HEK293 (cell line): Measurements from ENCODE around the gene COL25A1.
A peak's percentile ranks its signal among the peaks of the same experiment; 100 is the strongest.

Source experiments
- CTCF ChIA-PET: fragments of 350-600 bp; formaldehyde crosslinking; extraction: SDS; loops from one replicate; lab custom pipeline; 2021; ENCODE audit warnings: antibody characterized with exemption; lab: Yijun Ruan, JAX
- POLR2A ChIA-PET: fragments of 300-600 bp; formaldehyde crosslinking; extraction: SDS; loops from one replicate; lab custom pipeline; 2020; ENCODE audit warnings: antibody characterized with exemption, inconsistent platforms; lab: Yijun Ruan, JAX
- H3K27ac ChIP-seq: fragments of 200-500 bp; sonication (Bioruptor generic); 2 replicates; pipeline ENCODE4 v1.5.1; 2014; ENCODE audit warnings: low read depth, low read length, control low read depth, inconsistent platforms; ENCODE audit errors: extremely low read depth
- H3K36me3 ChIP-seq, 2 experiments: fragments of 200-500 bp in 1 of 2; sonication (Bioruptor generic) in 1 of 2; 1 replicate in 1 of 2; 2 replicates in 1 of 2; pipeline ENCODE4 v1.5.1; 2014 to 2017; ENCODE audit warnings: inconsistent platforms in 2 of 2, low read length in 2 of 2; ENCODE audit not compliant: control insufficient read depth in 2 of 2, insufficient read depth in 1 of 2
- H3K4me1 ChIP-seq: fragments of 200-500 bp; sonication (Bioruptor generic); 2 replicates; pipeline ENCODE4 v1.5.1; 2014; ENCODE audit warnings: mild to moderate bottlenecking, low read length, inconsistent platforms; ENCODE audit not compliant: control insufficient read depth, insufficient read depth
- H3K4me3 ChIP-seq: 2 replicates; pipeline ENCODE4 v1.5.1; 2011; ENCODE audit warnings: low read depth, mild to moderate bottlenecking, control low read depth, low read length, moderate library complexity
- H3K9me3 ChIP-seq: fragments of 200-500 bp; sonication (Bioruptor generic); 2 replicates; pipeline ENCODE4 v1.5.1; 2014; ENCODE audit warnings: low read depth, low read length, inconsistent platforms; ENCODE audit not compliant: control insufficient read depth, insufficient read depth
- MEIS1 ChIP-seq: sonication (generic); formaldehyde crosslinking; IDR thresholded peaks from 2 replicates; pipeline ENCODE4 v1.8.1; 2022; ENCODE audit warnings: missing genetic modification reagents, mild to moderate bottlenecking, borderline replicate concordance
- ZBTB8A ChIP-seq: fragments of 450-650 bp; formaldehyde crosslinking; IDR thresholded peaks from 2 replicates; pipeline ENCODE4 v1.5.1; 2016; ENCODE audit warnings: missing biosample characterization, missing genetic modification characterization
- ZNF114 ChIP-seq: fragments of 450-650 bp; formaldehyde crosslinking; IDR thresholded peaks from 2 replicates; pipeline ENCODE4 v1.5.0; 2017; ENCODE audit warnings: missing biosample characterization, missing genetic modification characterization
- ZNF221 ChIP-seq: fragments of 450-650 bp; formaldehyde crosslinking; IDR thresholded peaks from 2 replicates; pipeline ENCODE4 v1.5.1; 2017; ENCODE audit warnings: missing biosample characterization, missing genetic modification characterization, borderline replicate concordance
- ZNF248 ChIP-seq: fragments of 450-650 bp; formaldehyde crosslinking; IDR thresholded peaks from 2 replicates; pipeline ENCODE4 v1.5.1; 2017; ENCODE audit warnings: missing biosample characterization, missing genetic modification characterization
- ZNF548 ChIP-seq: fragments of 450-650 bp; formaldehyde crosslinking; IDR thresholded peaks from 2 replicates; pipeline ENCODE4 v1.5.1; 2016; ENCODE audit warnings: missing biosample characterization, missing genetic modification characterization
- ZNF571 ChIP-seq: fragments of 450-650 bp; formaldehyde crosslinking; IDR thresholded peaks from 2 replicates; pipeline ENCODE4 v1.5.0; 2017; ENCODE audit warnings: missing biosample characterization, missing genetic modification characterization
- TF ChIP-seq, protein P1 (sequence below): fragments of 450-650 bp; formaldehyde crosslinking; IDR thresholded peaks from 2 replicates; pipeline ENCODE4 v1.5.1; 2016; ENCODE audit warnings: missing biosample characterization, missing genetic modification characterization
- TF ChIP-seq, protein P2 (sequence below): fragments of 450-650 bp; formaldehyde crosslinking; conservative IDR thresholded peaks from 2 replicates; pipeline ENCODE4 v1.5.1; 2016; ENCODE audit warnings: low read depth, missing biosample characterization, missing genetic modification characterization
- TF ChIP-seq, protein P3 (sequence below): fragments of 450-650 bp; formaldehyde crosslinking; IDR thresholded peaks from 2 replicates; pipeline ENCODE4; 2016; ENCODE audit warnings: missing biosample characterization, missing genetic modification characterization
- TF ChIP-seq, protein P4 (sequence below): fragments of 450-650 bp; formaldehyde crosslinking; IDR thresholded peaks from 2 replicates; pipeline ENCODE4 v1.5.1; 2016; ENCODE audit warnings: missing biosample characterization, missing genetic modification characterization
- TF ChIP-seq, protein P5 (sequence below): fragments of 450-650 bp; formaldehyde crosslinking; IDR thresholded peaks from 2 replicates; pipeline ENCODE4 v1.5.1; 2016; ENCODE audit warnings: missing biosample characterization, missing genetic modification characterization
- TF ChIP-seq, protein P6 (sequence below): fragments of 450-650 bp; formaldehyde crosslinking; IDR thresholded peaks from 2 replicates; pipeline ENCODE4 v1.5.1; 2016; ENCODE audit warnings: missing biosample characterization, missing genetic modification characterization

The COL25A1 gene

DNA sequence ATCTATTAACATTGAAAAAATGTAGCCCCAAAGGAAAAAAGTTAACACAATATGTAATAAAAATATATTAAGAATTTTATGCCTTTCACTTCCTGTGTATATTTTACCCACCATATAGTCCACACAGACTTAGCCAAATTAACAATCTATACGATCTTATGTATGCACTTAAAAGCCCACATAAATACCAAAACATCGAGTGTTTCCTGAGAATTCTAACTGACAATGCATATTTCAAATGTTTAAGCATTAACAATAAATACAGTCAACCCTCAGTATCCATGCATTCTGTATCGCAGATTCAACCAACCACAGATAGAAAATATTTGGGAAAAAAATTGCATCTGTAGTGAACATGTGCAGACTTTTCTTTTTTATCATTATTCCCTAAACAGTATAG lies 226.8 kb downstream of the COL25A1 start:
- Histone ChIP-seq H3K4me1 (no peaks in the 10 kb centered on the region), H3K27ac (no peak overlapping the region), H3K36me3 (no peaks in the 10 kb centered on the region), H3K4me3 (no peak overlapping the region), H3K9me3 (no peaks in the 10 kb centered on the region)
- CTCF ChIA-PET: interaction anchor here (1.0 kb wide), 1 partner anchor 243 kb away, joined by 3 read pairs; no protein-coding TSS in a partner anchor
- POLR2A ChIA-PET: no interaction called here
- TF ChIP-seq, protein P1, sequence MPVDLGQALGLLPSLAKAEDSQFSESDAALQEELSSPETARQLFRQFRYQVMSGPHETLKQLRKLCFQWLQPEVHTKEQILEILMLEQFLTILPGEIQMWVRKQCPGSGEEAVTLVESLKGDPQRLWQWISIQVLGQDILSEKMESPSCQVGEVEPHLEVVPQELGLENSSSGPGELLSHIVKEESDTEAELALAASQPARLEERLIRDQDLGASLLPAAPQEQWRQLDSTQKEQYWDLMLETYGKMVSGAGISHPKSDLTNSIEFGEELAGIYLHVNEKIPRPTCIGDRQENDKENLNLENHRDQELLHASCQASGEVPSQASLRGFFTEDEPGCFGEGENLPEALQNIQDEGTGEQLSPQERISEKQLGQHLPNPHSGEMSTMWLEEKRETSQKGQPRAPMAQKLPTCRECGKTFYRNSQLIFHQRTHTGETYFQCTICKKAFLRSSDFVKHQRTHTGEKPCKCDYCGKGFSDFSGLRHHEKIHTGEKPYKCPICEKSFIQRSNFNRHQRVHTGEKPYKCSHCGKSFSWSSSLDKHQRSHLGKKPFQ: no peak
- TF ChIP-seq, protein P2, sequence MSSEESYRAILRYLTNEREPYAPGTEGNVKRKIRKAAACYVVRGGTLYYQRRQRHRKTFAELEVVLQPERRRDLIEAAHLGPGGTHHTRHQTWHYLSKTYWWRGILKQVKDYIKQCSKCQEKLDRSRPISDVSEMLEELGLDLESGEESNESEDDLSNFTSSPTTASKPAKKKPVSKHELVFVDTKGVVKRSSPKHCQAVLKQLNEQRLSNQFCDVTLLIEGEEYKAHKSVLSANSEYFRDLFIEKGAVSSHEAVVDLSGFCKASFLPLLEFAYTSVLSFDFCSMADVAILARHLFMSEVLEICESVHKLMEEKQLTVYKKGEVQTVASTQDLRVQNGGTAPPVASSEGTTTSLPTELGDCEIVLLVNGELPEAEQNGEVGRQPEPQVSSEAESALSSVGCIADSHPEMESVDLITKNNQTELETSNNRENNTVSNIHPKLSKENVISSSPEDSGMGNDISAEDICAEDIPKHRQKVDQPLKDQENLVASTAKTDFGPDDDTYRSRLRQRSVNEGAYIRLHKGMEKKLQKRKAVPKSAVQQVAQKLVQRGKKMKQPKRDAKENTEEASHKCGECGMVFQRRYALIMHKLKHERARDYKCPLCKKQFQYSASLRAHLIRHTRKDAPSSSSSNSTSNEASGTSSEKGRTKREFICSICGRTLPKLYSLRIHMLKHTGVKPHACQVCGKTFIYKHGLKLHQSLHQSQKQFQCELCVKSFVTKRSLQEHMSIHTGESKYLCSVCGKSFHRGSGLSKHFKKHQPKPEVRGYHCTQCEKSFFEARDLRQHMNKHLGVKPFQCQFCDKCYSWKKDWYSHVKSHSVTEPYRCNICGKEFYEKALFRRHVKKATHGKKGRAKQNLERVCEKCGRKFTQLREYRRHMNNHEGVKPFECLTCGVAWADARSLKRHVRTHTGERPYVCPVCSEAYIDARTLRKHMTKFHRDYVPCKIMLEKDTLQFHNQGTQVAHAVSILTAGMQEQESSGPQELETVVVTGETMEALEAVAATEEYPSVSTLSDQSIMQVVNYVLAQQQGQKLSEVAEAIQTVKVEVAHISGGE (tag by site-specific recombination): no peak
- TF ChIP-seq ZNF114 (tag by site-specific recombination): no peak
- no peak for TF ChIP-seq ZNF248 (tag by site-specific recombination)
- no peak for TF ChIP-seq ZNF548 (tag by site-specific recombination)
- no peak for TF ChIP-seq ZNF221 (tag by site-specific recombination)
- TF ChIP-seq MEIS1 (CRISPR knock-in tag): no peak
- TF ChIP-seq, protein P3, sequence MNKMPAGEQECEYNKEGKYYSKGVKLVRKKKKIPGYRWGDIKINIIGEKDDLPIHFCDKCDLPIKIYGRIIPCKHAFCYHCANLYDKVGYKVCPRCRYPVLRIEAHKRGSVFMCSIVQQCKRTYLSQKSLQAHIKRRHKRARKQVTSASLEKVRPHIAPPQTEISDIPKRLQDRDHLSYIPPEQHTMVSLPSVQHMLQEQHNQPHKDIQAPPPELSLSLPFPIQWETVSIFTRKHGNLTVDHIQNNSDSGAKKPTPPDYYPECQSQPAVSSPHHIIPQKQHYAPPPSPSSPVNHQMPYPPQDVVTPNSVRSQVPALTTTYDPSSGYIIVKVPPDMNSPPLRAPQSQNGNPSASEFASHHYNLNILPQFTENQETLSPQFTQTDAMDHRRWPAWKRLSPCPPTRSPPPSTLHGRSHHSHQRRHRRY (tag by site-specific recombination): no peak

DNA sequence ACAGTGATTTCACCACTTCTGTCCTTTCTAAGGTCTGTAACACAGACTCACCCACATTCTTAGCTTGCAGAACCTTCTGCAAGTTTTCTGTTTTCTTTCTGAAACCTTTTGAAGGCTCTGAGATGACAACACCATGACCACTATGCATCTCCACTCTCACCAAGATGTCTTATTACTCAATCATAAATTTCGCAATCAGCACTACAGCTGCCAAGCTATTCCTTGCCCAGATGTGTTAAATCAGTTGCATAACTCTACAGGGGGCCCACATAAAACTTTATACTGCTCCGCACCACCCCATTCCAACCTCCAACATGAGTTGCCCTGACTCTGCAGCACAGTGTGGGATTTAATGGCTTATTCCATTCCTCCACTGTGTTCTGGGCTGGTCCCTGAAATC lies 229.9 kb downstream of the COL25A1 start:
- Histone ChIP-seq H3K4me1 (no peaks in the 10 kb centered on the region), H3K27ac (no peak overlapping the region), H3K9me3 (no peaks in the 10 kb centered on the region), H3K4me3 (no peak overlapping the region), H3K36me3 (no peaks in the 10 kb centered on the region)
- ChIA-PET CTCF (interaction anchor here (0.7 kb wide), 1 partner anchor 169 kb away, joined by 3 read pairs; no protein-coding TSS in a partner anchor), POLR2A (no interaction called here)
- TF ChIP-seq MEIS1 (CRISPR knock-in tag) (no peak), ZBTB8A (no peak), ZNF571 (tag by site-specific recombination) (no peak)
- TF ChIP-seq, protein P4, sequence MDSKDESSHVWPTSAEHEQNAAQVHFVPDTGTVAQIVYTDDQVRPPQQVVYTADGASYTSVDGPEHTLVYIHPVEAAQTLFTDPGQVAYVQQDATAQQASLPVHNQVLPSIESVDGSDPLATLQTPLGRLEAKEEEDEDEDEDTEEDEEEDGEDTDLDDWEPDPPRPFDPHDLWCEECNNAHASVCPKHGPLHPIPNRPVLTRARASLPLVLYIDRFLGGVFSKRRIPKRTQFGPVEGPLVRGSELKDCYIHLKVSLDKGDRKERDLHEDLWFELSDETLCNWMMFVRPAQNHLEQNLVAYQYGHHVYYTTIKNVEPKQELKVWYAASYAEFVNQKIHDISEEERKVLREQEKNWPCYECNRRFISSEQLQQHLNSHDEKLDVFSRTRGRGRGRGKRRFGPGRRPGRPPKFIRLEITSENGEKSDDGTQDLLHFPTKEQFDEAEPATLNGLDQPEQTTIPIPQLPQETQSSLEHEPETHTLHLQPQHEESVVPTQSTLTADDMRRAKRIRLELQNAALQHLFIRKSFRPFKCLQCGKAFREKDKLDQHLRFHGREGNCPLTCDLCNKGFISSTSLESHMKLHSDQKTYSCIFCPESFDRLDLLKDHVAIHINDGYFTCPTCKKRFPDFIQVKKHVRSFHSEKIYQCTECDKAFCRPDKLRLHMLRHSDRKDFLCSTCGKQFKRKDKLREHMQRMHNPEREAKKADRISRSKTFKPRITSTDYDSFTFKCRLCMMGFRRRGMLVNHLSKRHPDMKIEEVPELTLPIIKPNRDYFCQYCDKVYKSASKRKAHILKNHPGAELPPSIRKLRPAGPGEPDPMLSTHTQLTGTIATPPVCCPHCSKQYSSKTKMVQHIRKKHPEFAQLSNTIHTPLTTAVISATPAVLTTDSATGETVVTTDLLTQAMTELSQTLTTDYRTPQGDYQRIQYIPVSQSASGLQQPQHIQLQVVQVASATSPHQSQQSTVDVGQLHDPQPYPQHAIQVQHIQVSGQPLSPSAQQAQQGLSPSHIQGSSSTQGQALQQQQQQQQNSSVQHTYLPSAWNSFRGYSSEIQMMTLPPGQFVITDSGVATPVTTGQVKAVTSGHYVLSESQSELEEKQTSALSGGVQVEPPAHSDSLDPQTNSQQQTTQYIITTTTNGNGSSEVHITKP (tag by site-specific recombination): peak; percentile 36; the same call in 1 of the 2 replicates
- TF ChIP-seq, protein P5, sequence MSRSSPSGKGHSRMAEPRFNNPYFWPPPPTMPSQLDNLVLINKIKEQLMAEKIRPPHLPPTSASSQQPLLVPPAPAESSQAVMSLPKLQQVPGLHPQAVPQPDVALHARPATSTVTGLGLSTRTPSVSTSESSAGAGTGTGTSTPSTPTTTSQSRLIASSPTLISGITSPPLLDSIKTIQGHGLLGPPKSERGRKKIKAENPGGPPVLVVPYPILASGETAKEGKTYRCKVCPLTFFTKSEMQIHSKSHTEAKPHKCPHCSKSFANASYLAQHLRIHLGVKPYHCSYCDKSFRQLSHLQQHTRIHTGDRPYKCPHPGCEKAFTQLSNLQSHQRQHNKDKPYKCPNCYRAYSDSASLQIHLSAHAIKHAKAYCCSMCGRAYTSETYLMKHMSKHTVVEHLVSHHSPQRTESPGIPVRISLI (tag by site-specific recombination): no peak
- TF ChIP-seq, protein P6, sequence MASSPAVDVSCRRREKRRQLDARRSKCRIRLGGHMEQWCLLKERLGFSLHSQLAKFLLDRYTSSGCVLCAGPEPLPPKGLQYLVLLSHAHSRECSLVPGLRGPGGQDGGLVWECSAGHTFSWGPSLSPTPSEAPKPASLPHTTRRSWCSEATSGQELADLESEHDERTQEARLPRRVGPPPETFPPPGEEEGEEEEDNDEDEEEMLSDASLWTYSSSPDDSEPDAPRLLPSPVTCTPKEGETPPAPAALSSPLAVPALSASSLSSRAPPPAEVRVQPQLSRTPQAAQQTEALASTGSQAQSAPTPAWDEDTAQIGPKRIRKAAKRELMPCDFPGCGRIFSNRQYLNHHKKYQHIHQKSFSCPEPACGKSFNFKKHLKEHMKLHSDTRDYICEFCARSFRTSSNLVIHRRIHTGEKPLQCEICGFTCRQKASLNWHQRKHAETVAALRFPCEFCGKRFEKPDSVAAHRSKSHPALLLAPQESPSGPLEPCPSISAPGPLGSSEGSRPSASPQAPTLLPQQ (tag by site-specific recombination): peak; percentile 85
